HG03460 (cell line): ENCODE measurements around the gene TTC39C.
"Not testable (repeated sequence)": the region's sequence is repeated elsewhere in the genome, so short reads cannot be mapped to it uniquely, and the experiment has no call there.

Experiments used
- ATAC-seq: cut with Tn5 transposase; IDR thresholded peaks from one replicate; pipeline ENCODE4 v1.9.1; 2021; ENCODE audit not compliant: unreplicated experiment

Gene TTC39C

DNA sequence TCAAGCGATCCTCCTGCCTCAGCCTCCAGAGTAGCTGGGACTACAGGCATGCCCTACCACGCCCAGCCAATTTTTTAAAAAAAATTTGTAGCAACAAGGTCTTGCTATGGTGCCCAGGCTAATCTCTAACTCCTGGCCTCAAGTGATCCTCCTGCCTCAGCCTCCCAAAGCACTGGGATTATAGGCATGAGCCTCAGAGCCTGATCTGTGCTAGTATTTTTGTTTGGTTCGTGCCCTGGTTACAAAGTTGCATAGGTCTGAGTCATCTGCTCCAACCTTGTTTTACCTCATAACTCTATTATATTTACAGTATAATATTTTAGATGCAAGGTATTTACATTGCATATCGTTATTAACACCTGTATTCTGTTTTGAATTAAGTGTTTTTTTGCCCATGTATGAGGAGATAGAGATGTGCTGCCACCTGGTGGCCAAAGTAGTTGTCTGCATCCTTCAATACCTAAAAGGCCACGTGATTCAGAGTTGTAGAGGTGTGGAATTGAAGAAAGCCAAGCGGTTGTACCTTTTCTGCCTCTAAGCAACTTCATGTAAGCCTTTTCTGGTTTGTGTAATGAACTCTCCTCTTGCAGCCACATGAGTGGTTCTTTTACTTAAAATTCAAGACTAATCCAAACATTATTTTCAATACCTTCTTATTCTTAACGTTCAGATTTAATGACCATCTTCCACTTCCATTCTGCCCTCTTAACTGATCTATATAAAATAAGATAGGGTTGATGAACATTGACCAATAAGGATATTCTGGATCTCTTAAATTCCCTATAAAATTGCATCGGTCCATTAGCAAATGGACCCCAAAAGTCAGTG is 104.4 kb downstream of the TTC39C start:
- ATAC-seq = peak; percentile 66

DNA sequence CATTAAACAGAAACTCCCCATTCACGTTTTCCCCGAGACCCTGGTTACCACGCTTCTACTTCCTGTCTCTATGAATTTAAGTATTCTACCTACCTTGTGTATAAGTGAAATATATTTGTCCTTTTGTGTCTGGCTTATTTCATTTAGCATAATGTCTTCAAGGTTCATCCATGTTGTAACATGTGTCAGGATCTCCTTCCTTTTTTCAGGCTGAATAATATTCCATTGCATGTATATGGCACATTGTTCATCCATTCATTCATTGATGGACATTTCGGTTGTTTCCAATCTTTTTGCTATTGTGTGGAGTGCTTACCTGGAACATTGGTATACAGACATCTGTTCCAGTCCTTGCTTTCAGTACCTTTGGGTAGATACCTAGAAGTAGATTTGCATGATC is 106.1 kb downstream of the TTC39C start:
- ATAC-seq = no peak

DNA sequence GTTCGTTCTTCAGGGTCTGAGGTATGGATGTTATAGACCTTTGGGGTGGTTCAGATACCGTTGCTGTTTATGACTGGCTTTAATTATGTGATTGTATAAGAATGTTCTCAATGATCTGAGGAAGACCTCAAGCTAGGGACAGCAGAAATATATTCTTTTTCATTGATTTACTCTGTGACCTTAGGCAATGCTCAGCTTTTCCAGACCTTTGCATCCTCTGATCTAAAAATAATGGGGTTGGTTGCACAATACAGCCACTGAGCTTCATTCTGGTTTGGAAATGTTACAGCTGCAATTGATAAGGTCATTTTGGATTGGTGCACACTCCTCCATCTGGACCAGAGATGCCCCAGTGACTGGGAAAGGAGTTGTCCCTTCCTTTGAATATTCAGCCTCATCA is 107.1 kb downstream of the TTC39C start:
- no peak for ATAC-seq

DNA sequence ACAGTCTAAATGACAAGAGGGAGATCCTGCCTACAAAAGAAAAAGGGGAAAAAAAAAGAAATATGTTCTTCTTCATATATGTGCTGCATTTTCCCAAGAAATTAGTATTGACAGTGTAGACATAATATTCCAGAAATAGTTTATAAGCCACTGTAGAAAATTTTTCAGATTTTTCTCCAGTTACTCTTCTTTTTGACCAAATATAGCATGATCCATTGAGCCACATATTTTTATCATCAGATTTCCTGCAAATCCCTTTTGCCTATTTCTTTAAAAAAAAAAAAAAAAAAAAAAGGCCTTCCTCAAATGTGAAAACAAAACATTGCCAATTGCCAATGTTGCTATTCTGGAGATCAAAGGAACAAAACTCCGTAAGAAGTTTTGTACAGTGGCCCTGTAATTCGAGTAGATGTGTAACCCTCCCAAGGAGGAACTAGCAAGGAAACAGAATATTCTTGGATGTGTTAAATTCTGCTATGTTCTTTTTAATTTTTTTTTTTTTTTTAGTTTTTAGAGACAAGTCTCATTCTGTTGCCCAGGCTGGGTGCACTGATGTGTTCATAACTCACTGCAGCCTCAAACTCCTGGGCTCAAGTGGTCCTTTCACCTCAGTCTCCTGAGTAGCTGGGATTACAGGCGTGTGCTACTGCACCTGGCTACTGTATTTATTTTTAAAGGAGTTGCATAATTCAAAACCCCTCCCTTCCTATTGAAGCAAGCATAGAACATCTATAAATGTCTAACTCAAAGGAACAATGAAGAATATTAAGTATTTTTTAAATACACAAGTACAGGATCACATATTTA is 111.8 kb downstream of the TTC39C start:
- no peak for ATAC-seq

GRCh38 chr18:24127735-24128134 is 113.2 kb downstream of the TTC39C start:
- ATAC-seq = no peak

- ATAC-seq = no peak
Observed at GRCh38 chr18:24128700-24129099, 114.1 kb downstream of the TTC39C start.

DNA sequence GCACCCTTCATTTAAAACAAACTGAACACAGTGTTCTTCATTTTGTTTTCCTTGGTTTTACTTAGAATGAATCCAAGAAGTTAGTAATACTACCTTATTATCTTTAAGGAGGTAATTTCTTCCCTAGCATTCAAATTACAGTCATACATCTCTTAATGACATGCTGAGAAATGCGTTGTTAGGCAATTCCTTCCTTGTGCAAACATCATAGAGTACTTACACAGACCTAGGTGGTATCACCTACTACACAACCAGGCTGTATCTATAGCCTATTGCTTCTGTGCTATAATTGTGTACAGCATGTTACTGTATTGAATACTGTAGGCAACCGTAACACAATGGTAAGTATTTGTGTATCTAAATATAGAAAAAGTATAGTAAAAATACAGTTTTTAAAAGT is 115.9 kb downstream of the TTC39C start:
- no peak for ATAC-seq

DNA sequence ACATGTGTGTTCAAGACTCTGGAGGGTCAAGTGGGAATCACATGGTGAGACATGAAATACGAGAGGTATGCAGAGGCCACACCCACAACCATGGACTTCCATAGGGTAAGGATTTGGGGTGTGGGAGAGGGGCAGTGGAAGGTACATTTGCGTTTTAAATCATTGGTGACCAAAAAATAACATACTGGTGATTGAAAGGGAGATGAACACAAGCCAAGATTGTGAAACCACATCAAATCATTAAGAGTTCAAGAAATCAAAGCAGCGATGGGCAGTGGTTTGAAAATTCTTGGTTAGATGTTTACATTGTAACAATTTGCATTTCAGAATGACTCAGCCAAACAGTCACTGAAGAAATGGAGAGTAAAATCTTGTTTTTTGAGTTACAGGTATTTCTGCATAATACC is 122.4 kb downstream of the TTC39C start:
- ATAC-seq = no peak

GRCh38 chr18:24138409-24138788 is 123.8 kb downstream of the TTC39C start:
- no peak for ATAC-seq

DNA sequence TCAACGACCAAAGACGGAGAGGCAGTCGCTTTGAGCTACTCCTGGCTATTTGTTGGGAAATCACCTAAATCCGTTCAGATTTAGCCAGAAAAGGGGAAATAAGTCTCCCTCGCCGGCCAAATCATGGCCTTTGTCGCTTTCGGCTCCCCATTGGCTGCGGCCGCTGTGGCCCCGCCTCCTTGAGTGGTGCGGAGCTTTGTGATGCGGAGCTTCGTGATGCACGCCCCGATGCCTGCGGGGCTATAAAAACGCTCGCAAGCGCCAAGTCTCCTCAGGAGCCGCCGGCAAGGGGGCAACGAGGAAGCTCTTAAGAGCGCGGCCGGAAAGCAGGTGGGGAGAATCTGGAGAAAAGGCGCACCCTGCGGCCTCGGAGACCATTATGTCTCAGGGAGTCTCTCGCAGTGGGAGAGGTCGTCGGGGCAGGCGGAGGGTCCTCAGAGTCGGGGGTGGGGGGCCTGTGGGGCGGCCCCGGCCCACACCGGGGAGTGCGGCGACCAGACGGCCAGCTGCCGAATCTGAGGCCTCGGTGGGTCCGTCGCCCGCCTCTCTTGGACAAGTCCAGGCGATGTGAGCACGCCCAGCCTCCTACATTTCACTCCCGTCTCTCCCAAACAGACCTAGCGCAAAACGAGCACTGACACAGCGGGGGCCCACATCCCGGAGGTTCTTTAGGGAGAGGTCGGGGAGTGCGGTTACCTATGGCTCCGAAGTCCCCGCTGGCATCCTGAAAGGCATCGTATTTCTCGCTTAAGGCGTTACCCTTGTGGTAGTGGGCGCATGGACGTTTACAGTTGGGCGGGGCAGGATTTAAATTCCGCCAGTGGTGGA is 124.4 kb downstream of the TTC39C start, which contains the start of gene CABYR:
TSS of gene CABYR (plus strand) at position 274 of the 828 bp plus-strand sequence. CDS start 4,053 bp downstream, outside the sequence.
- peak; percentile 80 for ATAC-seq

GRCh38 chr18:24140697-24141096 is 126.1 kb downstream of the TTC39C start:
- ATAC-seq = no peak

- no peak for ATAC-seq
Observed at GRCh38 chr18:24142376-24142775, 127.8 kb downstream of the TTC39C start.

- ATAC-seq = not testable (repeated sequence)
Observed at GRCh38 chr18:24149591-24149990, 135.0 kb downstream of the TTC39C start.

DNA sequence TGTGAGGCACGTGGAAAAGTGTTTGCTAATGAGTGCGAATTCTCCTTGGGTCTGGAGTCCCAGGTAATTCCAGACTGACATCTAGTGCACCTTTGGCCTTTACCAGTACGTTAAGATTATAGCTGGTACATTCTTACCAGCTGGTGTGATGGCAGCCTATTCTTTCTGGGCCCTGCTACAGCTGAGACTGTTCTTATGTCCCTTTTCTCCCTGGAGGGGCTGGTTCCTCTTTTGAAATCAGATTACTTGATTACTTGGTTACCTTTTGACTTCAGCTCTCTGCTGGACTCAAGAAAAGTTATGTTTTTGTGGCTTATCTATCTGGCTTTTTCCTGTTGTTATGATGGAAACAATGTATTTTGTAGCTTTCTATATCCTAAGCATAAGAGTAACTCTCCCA is 138.8 kb downstream of the TTC39C start:
- no peak for ATAC-seq

DNA sequence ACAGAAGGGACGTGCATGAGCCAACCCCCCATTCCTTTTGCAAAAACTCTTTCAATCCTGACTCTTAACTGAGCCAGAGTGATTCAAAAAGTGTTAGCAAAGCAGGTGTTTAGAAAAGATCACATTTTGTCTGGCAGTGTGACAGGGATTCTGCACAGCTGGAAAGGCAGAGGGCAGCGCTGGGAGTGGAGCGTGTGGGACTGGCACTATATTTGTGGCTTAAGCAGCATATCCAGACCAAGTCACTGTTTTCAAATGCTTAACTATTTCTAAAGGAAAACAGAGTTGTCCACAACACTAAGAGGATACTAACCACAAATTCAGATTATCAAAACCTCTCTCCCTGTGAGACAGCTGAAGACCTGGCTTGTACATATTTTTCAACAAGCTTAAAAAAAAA is 143.3 kb downstream of the TTC39C start:
- ATAC-seq = no peak

GRCh38 chr18:24160086-24160485 is 145.5 kb downstream of the TTC39C start:
- no peak for ATAC-seq

DNA sequence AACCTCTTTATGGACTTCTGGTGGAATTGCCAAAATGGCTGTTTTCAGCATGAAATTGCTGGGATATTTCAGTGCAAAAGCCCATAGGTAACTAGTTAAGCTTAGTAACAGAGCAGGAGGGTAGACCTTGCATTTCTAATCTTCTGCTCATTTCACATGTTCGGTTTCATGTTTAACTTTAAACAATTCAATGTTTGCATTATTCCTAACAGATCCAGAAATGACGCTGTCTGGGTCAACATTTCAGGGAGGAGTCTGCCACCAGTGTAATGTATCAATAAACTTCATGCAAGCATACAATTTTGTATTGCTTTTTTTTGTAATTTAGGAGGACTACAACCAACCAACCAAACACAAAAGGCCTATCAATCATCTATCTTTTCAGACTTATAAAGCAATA is 146.8 kb downstream of the TTC39C start:
- ATAC-seq = no peak

DNA sequence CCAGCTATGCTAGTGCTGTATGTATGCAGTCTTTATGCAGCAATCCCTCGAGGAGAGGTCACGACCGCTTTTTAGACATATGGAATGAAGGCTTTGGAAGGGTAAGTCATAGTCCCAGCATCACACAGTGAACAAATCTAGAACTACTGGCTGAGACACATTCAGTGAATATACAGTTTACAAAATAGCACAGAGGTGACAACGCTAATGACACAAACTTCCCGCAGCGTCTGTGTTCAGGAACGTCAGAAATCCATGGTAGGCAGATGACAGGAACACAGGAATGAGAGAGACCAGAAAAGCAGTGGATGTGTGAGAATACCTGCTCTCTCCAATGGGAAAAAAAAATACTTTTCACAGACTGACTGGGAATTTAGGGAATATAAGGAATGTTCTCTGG is 153.9 kb downstream of the TTC39C start:
- no peak for ATAC-seq

DNA sequence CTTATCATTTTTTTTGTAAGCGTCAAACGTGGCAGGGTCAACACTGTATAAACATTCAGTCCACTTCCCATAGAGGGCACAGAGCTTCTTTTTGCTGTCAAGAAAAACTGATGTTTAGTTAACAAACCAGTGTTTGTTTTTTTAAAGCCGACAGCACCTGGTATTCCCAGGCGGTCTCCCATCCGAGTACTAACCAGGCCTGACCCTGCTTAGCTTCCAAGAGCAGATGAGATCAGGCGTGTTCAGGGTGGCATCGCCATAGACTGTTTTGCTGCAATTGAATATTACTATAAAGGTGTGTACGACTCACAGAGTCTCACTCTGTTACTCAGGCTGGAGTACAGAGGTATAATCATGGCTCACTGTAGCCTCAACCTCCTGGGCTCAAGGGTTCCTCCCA is 155.8 kb downstream of the TTC39C start:
- no peak for ATAC-seq

DNA sequence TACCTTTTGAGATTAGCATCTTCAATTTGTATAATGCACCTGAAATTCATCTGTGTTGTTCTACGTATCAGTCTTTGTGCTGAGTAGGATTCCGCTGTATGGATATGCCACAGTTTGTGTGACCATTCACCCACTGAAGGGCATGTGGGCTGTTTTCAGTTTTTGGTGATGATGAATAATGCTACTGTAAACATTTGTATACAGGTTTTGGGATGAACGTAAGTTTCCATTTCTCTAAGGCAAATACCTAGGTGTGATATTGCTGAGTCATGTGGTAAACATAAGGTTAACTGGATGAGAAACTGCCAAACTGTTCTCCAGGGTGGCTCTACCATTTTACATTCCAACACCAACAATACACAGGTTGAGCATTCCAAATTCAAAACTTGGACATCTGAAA is 159.4 kb downstream of the TTC39C start:
- no peak for ATAC-seq

DNA sequence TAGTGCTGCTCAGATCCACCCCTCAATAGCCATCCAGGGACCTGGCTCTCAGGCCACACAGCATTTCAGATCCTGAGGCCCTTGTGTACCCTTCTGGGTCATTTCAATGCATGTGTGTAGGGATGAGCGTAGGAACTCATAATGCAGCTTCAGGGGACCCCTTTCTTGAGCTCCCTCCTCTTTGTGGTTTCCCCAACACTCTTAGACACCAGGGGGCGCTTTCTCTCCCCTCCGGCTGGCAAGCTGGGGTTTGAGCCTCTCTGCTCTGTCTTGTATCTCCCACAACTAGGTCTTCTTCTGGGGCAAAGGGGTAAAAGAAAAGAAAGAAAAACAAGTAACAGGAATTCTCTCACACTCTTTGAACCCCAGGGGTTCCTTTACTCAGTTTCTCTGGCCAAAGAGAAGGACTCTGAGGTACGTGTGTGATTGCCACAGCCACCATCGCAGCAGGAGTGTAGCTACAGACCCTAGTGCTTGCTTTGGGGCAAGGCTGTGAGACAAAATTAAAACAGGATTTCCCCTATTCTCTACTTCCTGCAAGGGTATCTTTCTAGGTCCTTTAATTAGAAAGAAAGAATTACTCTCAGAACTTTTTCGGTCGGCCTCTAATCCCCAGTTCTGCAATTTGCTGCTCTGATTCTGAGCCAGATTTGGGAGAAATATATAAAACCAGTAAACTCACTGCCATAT is 162.3 kb downstream of the TTC39C start:
- peak; percentile 75 for ATAC-seq
